ENCODE data around the gene LBX2. TPM values are rescaled to one million over a fixed set of nuclear protein-coding genes. Genes with fewer than 3 reads are reported as not detected.

LBX2 gene
- total RNA-seq, 1 experiment from 2014 or later, result 10.1 TPM

GRCh38 chr2:74496997-74497776 is 2.2 kb downstream of the LBX2 start:
- ChIA-PET RAD21 (ENCODE audit: low non-redundant PET in 1 of 2, low total read pairs in 2 of 2, uncharacterized antibody in 2 of 2, unreplicated experiment in 2 of 2) (no interaction called here), CTCF (no interaction called here), POLR2A (no interaction called here)
- BruUV-seq (replicated peaks), result no TSS peak
- no peak overlapping the region for H3K9ac ChIP-seq (ENCODE audit: low read length)
- intact Hi-C loops (cut with micrococcal nuclease), result no loop called here
- peaks cover 2% of the 10 kb centered on the region in 2 experiments; a peak in 1 of 4 replicates for H3K36me3 ChIP-seq (ENCODE audit: control insufficient read depth in 1 of 2, insufficient read depth in 2 of 2, low read length in 2 of 2)
- H3K4me3 ChIP-seq (replicated peaks in 1 of 2; ENCODE audit: low read depth in 1 of 2, low read length in 2 of 2), result no peak overlapping the region
- H3K4me1 ChIP-seq (ENCODE audit: control insufficient read depth in 1 of 2, insufficient read depth in 2 of 2, low read length in 2 of 2), result peaks cover 8 to 16% of the 10 kb centered on the region in 2 experiments; a peak in 3 of 4 replicates
- H3K27me3 ChIP-seq (ENCODE audit: insufficient read depth, low read length), result no peaks in the 10 kb centered on the region
- no peak overlapping the region for H3K4me2 ChIP-seq (ENCODE audit: low read length)
- H3K9me3 ChIP-seq (ENCODE audit: control insufficient read depth in 1 of 2, insufficient read depth in 1 of 2, low read depth in 1 of 2, low read length in 2 of 2), result no peaks in the 10 kb centered on the region
- H4K20me1 ChIP-seq (ENCODE audit: insufficient read depth), result no peaks in the 10 kb centered on the region
- no peak overlapping the region for H3K27ac ChIP-seq (ENCODE audit: low read depth, low read length)
- TF ChIP-seq, protein P1, sequence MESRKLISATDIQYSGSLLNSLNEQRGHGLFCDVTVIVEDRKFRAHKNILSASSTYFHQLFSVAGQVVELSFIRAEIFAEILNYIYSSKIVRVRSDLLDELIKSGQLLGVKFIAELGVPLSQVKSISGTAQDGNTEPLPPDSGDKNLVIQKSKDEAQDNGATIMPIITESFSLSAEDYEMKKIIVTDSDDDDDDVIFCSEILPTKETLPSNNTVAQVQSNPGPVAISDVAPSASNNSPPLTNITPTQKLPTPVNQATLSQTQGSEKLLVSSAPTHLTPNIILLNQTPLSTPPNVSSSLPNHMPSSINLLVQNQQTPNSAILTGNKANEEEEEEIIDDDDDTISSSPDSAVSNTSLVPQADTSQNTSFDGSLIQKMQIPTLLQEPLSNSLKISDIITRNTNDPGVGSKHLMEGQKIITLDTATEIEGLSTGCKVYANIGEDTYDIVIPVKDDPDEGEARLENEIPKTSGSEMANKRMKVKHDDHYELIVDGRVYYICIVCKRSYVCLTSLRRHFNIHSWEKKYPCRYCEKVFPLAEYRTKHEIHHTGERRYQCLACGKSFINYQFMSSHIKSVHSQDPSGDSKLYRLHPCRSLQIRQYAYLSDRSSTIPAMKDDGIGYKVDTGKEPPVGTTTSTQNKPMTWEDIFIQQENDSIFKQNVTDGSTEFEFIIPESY (IDR thresholded peaks at IDR 0.05; ENCODE audit: extremely low read depth, insufficient replicate concordance, low read length), result no peak
- TF ChIP-seq RAD21 (IDR thresholded peaks at IDR 0.05; ENCODE audit: low read depth), result no peak
- TF ChIP-seq ATF3 (IDR thresholded peaks at IDR 0.05), result no peak
- TF ChIP-seq FOSL1 (IDR thresholded peaks at IDR 0.05; ENCODE audit: low read depth), result no peak
- TF ChIP-seq CEBPB (IDR thresholded peaks at IDR 0.05; ENCODE audit: low read depth), result no peak
- TF ChIP-seq CBX3 (IDR thresholded peaks at IDR 0.05; ENCODE audit: low read depth), result no peak
- TF ChIP-seq EGR1 (IDR thresholded peaks at IDR 0.05; ENCODE audit: low read depth), result no peak
- TF ChIP-seq ZNF274 (IDR thresholded peaks at IDR 0.05; ENCODE audit: low read depth, low read length), result no peak
- no peak; the same call in 1 of the 2 replicates for TF ChIP-seq POLR2AphosphoS5 (IDR thresholded peaks at IDR 0.05; ENCODE audit: low read depth, low read length)
- no peak for TF ChIP-seq SP1 (IDR thresholded peaks at IDR 0.05; ENCODE audit: low read depth)
- TF ChIP-seq EZH2 (IDR thresholded peaks at IDR 0.05), result no peak
- no peak for ATAC-seq
- DNase-seq (ENCODE audit: low read depth, low spot score), result no peak
- no peak overlapping the region for H2AFZ ChIP-seq (ENCODE audit: low read depth, low read length, poor library complexity, severe bottlenecking)
- no peaks in the 10 kb centered on the region for H3K9me2 ChIP-seq (ENCODE audit: insufficient read depth)
- H3K79me2 ChIP-seq (ENCODE audit: insufficient read depth, low read length), result no peaks in the 10 kb centered on the region
